Inflammatory macrophage treated with lipopolysaccharide for 4 hours (primary cell): Measurements from ENCODE around the gene NTRK1.
"Not testable (repeated sequence)": the region's sequence is repeated elsewhere in the genome, so short reads cannot be mapped to it uniquely, and the experiment has no call there.

ENCODE experiments used
- DNase-seq: peaks from one replicate; pipeline ENCODE4 v3.0.0-alpha.2; 2020

NTRK1 gene

GRCh38 chr1:156921053-156921529 lies 60.4 kb downstream of the NTRK1 start:
- DNase-seq, result no peak

GRCh38 chr1:156922986-156923669 lies 62.5 kb downstream of the NTRK1 start:
- DNase-seq, result no peak

- no peak for DNase-seq
Measured at GRCh38 chr1:156923670-156924477, 63.2 kb downstream of the NTRK1 start.

GRCh38 chr1:156924478-156925153 lies 64.0 kb downstream of the NTRK1 start:
- no peak for DNase-seq

- DNase-seq, result no peak
Measured at GRCh38 chr1:156925154-156926010, 64.7 kb downstream of the NTRK1 start.

GRCh38 chr1:156926175-156926574 lies 65.5 kb downstream of the NTRK1 start:
- no peak for DNase-seq

GRCh38 chr1:156926695-156927094 lies 66.0 kb downstream of the NTRK1 start:
- not testable (repeated sequence) for DNase-seq

GRCh38 chr1:156927215-156928042 lies 66.8 kb downstream of the NTRK1 start:
- DNase-seq, result peak; percentile 70

- DNase-seq, result no peak
Measured at GRCh38 chr1:156928043-156928602, 67.5 kb downstream of the NTRK1 start.

- DNase-seq, result no peak
Measured at GRCh38 chr1:156929596-156930238, 69.1 kb downstream of the NTRK1 start.

- DNase-seq, result no peak
Measured at GRCh38 chr1:156930483-156930882, 69.8 kb downstream of the NTRK1 start.
